Stromal cell of bone marrow (primary cell): ENCODE measurements around the gene EFCAB13.
A peak's percentile ranks its signal among the peaks of the same experiment; 100 is the strongest.

ENCODE experiments used
- DNase-seq: peaks from one replicate; pipeline ENCODE4 v3.0.0-alpha.2; 2012; ENCODE audit warnings: low read depth

The EFCAB13 gene, protein sequence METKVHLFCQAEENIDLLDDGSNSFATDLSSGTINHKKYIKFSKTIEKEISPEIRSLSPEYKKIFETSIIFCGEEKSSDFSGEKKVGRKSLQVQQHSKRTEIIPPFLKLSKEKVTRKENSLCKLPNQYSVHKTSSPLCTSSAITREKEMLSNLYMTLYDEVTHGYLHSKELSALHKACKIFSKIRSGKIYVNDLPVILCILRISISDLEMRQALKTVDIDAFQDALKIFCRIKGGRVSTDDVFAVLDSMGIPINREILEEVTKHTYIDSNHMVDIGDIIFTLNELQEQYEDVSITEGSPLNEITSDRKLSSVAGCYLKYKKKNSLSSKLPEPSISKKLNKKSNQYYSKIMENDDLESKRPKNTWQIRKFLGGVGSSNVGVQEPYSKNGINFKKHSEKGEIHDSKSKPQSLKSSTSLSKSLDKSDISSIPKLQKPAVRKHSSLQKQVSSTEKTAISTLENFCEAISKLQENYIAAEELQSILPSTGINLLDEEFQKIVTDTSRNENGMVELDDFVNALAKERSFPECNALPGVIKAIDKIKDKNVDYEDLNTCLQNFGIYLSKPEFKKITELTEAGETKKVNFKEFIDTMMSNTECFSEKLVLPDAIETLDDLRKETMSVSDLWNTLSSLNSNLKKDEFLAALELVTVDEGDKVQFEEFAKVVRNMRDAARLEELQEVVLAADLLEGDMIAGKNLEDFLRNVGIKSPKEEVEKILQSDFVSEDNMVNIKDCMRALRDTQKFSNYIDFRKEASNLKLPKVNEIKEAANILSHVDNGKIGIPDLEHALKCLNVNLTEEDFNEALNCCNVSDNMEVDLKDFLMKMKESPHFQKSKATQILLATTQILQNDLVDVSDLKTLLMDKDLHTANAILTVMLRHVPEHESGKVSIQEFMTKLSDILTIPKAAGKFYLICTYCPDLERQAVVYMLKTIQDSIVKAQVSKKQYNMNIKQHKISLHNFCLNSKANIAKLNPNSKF

DNA sequence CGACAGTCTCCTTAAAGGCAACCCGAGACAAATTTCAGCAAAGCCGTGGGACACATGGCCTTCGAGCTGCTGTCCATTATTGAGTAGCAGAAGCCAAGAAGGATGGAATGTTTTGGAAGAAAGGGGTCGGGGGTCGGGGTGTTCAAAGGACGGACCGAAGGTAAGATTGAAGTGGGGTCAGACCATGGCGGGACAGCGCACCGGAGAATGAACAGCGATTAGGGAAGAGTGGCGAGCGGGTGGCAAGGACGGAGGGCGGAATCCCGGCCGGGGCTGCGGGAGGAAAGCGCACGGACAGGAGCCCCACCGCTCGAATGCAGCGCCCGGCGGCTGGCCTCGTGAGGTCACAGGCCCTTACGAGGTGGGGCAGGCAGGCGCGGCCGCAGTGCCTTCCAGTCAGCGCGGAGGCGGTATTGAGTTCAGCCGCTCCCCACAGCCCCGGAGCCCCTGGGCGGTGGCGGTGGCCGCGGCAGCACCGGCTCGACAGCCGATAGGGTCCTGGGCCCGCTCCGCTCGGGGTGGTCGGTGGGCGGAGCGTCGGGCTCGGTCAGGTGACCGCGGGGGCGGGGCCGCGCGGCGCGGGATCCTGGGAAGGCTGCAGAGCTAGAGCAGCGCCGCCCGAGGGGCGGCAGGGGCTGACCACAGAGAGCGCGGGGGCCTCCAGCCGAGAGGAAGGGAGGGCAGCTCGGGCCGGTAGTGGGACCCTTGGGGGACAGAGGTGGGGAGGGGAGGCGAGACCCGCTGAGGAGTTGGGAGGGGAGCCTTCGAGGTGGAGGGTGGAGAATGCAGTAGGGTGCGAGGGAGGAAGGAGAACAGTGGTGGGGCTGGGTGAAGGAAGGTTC is at the start of gene EFCAB13:
Gene EFCAB13 (plus strand): TSS at position 574 of the 842 bp plus-strand sequence. CDS start 4,399 bp downstream, outside the sequence.
- peak; percentile 71 for DNase-seq

DNA sequence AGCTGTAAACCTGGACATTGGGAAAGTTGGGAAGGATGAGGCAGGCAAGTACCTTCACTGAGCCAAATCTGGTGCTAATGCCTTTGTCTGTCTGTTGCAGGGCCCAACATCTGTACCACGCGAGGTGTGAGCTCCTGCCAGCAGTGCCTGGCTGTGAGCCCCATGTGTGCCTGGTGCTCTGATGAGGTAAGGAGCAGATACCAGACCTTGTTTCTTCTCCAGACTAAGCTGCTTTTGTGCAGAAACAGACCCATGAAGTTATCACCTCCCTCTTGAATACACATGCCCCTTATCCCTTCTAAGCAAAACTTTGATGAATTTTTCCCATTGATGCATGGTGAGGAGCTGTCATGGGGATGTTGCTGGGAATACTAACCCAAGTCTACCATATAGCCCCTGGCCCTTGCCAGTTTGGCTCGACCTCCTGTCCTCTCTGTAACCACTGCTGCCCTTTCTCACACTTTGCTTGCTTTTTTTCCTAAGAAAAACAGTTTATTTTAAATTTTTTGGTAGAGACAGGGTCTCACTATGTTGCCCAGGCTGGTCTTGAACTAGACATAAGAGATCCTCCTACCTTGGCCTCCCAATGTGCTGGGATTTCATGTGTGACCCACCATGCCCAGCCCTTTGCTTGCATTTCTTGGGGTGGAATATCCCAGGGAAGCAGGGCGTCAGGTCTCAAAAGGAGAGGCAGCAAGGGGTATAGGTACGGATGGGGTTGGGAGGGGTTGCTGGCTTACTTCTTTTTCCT is 49.3 kb upstream of the EFCAB13 start:
- no peak for DNase-seq

DNA sequence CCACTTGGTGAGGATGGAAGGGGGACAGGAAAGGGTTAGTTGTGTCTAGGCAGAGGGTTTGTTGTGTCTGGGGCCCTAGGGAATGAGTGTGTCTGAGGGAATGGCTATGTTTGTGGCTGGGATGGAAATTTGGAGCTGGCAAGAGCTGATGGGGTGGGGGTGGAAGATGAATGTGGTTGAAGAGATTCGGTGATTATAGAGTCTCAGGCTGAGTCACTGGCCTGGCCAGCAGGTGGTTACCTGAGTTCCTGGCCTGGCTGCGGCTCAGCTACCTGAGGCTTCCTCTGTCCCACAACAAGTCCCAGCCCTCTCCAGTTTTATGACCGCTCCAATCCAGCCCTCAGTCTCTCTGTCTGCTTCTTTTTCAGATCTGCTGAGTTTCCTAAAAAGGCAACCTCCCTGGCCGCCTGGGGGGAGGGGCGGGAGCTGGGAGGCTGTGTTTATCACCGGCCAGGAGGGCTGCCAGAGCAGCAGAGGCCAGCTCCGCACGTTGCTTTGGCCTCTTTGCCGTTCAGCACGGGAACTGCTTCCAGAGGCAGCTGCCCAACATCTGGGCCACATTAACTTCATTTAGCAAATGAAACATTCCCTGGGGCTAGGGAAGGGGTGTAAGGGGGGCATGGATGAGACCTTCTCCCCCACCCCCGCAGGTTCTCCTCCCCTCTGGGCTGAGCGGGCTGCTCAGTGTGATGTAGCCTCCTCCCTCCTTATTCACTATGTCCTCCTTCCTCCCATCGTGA is 48.3 kb upstream of the EFCAB13 start:
- peak; percentile 84 for DNase-seq

DNA sequence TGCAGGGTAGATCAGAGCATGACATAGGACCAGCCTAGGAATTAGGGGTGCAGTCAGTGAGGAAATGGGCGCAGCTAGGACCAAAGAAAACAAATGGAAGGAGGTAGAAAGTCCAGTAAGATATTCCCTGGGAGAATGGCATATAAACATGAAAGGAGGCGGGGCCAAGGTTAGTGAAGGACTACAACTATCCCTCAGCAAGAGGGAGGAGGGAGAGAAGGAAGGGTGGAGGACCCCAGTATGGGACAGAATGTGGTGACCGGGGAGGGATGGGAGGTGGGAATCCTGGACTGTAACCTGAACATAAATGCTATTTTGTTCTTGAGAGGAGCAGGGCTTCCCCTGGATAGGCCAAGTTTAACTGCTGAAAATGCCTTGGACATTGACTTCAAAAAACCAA is 47.3 kb upstream of the EFCAB13 start:
- no peak for DNase-seq

DNA sequence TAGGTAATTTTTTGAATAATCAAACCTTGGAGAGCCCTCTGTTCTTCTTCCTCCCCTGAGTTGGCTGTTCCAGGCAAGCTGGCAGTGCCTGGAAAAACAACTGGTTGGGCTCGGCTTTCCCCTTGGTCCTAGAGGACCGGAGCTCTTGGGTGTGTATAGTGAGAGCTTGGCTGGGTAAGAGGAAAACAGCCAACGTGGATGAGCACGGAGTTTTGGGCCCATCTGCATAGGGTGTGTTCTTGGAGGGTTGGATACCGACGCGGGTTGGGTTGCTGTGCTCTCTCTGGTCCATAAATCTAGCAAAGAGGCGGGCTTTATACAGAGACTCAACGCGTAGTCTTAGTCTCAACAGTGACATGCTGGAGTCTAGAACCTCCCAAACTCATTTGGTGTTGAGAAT is 46.9 kb upstream of the EFCAB13 start:
- peak; percentile 94 for DNase-seq

DNA sequence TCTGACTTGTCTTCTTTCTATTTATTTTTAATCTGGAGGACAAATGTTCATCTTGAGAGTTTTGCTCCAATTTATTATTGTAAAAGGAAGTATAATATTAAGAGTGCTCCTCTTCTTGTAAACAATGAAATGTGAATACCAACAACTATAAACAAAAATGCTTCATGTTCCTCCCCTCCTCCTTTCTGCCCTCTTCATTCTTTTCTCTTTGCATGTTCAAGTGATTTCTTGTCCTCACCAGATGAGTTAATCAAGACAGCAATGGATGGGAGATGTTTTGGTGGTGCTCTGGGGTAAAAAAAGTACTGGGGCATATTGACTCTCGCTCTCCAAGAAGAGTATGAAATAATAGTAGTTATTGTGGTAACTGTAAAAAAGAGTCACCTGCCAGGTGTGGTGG is 45.8 kb upstream of the EFCAB13 start:
- no peak for DNase-seq

DNA sequence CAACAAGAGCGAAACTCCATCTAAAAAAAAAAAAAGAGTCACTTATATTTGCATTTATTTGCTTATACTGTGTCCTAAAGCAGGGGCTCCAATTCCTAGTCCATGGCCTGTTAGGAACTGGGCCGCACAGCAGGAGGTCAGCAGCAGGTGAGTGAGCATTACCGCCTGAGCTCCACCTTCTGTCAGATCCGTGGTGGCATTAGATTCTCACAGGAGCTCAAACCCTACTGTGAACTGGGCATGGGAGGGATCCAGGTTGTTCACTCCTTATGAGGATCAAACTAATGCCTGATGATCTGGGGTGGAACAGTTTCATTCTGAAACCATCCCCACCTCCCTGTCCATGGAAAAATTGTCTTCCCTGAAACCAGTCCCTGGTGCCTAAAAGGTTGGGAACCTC is 45.2 kb upstream of the EFCAB13 start:
- DNase-seq = no peak

DNA sequence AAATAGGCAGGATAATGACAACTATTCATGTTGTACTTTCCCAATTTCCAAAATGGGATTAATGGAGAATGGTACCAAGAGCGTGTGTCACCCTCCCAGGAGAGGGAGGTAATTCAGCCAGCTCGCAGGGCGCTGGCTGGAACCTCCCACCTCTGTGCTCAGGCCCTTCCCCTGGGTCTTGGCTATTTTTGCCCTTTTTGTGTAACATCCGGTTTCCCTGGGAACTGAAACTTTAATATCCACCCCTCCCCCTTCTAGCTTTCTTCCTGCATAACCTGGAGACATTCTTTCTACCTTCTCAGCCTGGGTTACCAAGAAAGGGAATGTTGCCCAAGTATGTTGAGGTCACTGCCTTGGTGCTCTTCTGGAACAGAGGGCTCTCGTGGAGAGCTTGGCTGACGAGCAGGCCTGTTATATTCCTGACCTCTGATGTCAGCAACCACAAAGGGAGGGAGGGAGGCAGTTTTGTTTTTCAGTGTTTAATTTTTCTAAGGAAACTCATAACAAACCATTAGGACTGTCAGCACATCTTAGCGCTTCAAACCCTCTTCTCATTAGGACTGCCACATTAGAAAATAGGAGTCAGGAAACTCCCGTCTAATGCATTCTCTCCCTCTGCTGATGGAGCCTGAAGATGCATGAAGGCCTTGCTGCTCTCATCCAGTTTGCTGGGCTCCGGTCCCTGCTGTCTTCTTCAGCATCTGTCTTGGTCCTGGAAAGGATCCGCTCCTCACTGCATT is 44.5 kb upstream of the EFCAB13 start:
- DNase-seq = peak; percentile 96

DNA sequence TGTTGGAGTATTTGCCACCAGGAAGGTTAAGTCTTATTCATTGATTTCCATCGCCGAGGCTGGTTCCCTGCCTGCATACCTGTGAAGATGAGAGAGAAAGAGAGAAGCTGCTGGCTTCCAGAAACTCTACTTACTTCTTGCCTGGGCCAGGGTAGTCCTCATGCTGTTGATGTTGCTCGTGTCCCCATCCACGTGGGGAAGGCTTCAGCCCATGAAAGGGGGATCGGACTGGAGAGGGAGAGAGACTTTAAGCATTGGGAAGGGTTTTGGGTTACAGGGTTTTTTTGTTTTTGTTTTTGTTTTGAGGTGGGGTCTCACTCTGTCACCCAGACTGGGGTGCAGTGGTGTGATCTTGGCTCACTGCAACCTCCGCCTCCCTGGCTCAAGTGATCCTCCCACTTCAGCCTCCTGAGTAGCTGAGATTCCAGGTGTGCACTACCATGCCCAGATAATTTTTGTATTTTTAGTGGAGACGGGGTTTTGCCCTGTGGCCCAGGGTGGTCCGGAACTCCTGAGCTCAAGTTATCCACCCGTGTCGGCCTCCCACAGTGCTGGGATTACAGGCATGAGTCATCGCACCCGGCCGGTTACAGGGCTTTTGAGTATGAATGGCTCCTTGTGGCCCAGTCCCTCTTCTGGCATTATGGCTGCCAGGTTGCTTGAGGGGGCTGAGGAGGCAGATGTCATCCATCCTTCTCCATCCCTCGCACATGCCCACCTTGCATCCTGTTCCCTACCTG is 43.5 kb upstream of the EFCAB13 start:
- DNase-seq = no peak

DNA sequence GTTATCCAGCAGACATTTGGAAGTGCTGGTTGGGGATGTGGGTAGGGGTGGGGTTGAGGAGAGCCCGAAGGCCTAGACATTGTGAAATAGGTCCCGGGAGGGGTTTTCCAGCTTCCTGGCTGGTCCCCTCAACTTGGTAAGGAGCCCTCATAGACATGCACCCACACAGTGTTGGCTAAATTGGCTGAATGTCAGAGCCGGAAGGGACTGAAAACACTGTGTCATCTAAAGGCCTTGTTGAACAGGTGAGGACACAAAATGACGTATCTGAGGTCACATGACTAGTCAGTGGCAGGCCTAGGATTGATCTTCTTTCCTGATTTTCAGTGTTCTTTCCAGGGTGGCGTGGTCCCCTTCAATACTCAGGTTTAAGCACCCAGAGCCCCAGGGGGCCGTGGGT is 42.5 kb upstream of the EFCAB13 start:
- DNase-seq = no peak

DNA sequence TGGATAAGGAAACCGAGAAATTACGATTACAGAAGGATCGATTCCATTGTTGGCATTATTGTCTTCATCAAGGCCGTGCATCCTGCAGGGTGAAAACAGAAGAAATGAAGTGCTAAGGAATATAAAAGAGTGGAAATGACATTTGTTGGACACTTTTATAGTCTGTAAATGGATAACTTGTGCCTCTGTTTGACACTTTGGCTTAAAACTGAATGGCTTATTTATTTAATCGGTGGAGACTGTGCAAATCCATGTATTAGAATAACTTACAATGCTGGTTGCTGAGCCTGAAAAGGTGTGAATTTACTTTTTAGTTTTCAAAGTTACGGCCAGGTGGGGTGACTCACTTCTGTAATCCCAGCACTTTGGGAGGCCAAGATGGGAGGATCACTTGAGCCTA is 38.8 kb upstream of the EFCAB13 start:
- no peak for DNase-seq

DNA sequence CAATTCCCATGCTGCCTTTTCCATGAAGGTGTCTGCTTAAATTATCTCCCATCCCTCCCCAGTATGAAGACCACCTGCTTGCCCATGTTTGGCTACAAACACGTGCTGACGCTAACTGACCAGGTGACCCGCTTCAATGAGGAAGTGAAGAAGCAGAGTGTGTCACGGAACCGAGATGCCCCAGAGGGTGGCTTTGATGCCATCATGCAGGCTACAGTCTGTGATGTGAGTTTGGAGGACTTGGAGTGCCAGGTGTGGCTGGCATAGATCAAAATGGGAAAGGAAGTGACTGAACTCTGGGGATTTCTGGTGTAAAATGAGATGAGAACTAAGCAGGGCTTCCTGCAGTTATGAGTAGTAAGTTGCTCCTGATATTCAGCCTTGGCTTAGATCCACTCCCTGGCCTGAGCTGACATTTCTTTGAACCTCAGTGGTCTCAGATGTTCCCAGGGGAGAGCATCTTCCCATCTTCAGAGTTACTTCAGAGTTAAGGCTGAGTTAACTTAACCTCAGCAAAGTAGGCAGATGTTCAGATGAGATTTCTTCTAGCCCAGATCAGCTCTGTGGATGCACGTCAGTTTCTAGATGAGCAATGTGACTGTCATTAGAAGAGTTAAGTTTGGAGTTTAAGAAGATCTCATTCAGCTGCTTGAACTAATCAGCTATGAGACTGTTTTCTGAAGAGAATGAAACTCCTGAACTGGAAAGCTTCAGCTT is 37.4 kb upstream of the EFCAB13 start:
- peak; percentile 39 for DNase-seq

DNA sequence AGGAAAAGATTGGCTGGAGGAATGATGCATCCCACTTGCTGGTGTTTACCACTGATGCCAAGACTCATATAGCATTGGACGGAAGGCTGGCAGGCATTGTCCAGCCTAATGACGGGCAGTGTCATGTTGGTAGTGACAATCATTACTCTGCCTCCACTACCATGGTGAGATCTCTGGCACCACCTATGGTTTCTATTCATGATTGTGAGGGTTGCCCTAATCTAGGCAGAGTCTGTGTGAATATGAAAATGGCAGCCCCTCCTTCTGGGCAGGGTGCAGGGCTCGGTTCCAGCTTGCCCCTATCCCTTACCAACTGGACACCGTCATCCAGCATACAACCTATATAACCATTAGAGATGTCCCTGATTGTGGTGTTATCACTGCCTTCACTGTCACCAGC is 36.7 kb upstream of the EFCAB13 start:
- no peak for DNase-seq

DNA sequence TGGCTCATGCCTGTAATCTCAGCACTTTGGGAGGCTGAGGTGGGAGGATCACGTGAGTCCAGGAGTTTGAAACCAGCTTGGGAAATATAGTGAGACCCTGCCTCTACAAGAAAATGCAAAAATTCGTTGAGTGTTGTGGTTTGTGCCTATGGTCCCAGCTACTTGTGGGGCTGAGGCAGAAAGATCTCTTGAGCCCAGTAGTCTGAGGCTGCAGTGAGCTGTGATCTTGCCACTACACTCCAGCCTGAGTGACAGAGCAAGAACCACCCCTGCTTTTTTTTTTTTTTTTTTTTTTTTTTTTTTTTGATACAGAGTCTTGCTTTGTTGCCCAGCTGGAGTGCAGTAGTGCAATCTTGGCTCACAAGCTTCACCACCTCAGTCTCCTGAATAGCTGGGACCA is 36.1 kb upstream of the EFCAB13 start:
- no peak for DNase-seq

DNA sequence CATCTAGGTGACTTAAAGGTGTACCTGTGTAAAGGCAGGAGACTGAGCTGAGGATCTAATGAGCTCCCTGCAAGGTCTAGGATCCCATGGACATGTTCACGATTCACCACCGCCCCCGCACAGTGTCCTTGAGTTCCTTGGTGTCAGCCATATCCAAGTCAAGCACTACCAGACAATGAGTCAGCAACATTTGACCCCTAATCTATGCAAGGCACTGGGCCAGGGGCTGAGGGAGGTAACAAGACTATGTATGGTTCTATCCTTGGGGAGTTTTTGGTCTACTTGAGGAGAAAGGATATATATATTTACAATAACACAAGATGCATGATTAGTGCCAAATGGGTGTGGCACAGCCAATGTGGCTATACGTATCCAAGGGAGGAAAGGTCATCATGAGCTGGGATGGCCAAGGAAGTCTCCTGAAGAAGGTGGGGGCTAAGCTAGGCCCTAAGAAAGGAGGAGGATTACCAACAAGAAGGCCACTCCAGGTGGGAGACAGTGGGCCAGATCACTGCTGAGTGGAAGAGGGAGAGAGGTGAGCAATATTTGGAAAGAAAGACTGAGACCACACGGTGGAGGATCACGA is 35.1 kb upstream of the EFCAB13 start:
- DNase-seq = no peak

DNA sequence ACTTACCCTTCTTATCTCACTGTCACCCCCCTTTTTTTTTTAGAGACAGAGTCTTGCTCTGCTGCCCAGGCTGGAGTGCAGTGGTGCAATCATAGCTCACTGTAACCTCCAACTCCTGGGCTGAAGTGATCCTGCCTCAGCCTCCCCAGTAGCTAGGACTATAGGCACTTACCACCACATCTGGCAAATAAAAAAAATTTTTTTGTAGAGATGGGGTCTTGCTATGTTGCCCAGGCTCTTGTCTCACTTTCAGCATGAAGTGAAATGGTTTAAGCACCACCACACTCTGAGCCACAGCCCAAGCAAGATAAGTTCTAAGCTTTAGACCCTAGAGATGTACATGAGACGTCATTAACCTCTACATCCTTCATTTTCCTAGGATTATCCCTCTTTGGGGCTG is 34.5 kb upstream of the EFCAB13 start:
- no peak for DNase-seq

DNA sequence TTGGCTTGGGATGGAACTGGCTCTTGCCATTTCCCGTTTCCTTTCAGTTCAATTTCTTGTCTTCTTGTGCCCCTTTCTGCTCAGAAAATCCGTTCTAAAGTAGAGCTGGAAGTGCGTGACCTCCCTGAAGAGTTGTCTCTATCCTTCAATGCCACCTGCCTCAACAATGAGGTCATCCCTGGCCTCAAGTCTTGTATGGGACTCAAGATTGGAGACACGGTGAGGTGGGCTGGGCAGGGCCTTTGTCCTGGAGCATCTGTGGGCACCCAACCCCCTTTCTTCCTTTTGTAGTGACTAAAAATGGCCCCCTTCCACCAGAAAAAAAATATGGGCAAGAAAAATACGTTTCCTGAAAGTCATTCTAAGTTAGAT is 32.9 kb upstream of the EFCAB13 start:
- DNase-seq = no peak

DNA sequence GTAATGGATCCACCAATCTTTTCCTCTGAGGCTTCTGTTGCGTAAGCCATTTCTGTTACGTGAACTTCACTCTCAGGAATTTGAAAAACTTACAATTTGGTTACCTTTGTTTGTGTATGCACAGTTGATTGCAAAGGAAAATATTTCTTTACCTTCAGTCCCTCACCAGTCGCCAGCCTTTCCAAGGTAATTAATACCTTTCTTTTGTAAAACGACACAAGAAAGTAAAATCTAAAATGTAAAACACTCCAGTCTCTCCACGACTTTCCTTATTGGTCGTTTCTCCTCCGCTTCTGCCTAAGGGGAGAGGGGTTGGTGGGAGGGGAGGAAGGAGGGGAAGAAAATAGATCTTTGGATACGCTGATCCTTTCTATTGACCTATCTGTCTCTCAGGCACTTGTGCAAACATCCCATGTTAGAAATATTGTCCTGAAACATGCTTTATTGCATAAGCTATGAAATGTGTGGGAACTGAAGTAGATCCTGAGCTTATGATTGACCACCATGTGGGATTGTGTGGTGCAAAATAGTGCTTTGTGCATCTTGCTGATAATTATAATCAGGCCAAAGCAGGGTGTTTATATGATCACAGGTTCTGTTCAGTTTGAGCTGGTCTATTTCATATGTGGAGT is 32.4 kb upstream of the EFCAB13 start:
- DNase-seq = no peak
